A673 (cell line): ENCODE data around the gene ADAM12.

ENCODE experiments used
- EZH2 ChIP-seq: fragments of 200-600 bp; sonication (generic); IDR thresholded peaks from 2 replicates; pipeline ENCODE4 v1.6.1; 2017; ENCODE audit warnings: borderline replicate concordance, low read depth, mild to moderate bottlenecking, mixed read lengths, antibody characterized with exemption, low read length; ENCODE audit not compliant: poor library complexity, severe bottlenecking
- TF ChIP-seq, protein P1 (sequence below): fragments of 300-800, 200-600 bp; sonication (generic); conservative IDR thresholded peaks from 2 replicates; pipeline ENCODE4 v1.5.1; 2017; ENCODE audit warnings: low read depth, mild to moderate bottlenecking, antibody characterized with exemption, low read length, moderate library complexity, mixed read lengths

DNA sequence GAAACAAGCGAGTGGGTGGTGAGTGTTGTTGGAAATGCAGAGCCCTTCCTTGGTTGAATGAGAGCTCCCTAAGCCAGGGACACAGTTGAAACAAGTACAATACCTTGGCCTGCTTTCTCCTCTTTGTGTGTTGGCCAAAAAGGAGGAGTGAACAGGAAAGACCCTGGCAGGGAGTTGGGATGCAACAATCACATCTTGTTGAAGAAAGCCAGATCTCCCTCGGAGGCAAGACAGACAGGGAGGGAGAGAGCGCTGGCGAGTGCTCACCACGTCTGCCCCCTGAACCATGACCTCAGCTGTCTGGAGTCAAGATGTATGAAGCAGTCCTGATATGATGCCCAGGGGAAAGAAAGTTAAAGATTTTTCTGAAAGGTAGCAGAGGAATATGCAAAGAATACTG, 66.8 kb downstream of the ADAM12 start:
- TF ChIP-seq, protein P1, sequence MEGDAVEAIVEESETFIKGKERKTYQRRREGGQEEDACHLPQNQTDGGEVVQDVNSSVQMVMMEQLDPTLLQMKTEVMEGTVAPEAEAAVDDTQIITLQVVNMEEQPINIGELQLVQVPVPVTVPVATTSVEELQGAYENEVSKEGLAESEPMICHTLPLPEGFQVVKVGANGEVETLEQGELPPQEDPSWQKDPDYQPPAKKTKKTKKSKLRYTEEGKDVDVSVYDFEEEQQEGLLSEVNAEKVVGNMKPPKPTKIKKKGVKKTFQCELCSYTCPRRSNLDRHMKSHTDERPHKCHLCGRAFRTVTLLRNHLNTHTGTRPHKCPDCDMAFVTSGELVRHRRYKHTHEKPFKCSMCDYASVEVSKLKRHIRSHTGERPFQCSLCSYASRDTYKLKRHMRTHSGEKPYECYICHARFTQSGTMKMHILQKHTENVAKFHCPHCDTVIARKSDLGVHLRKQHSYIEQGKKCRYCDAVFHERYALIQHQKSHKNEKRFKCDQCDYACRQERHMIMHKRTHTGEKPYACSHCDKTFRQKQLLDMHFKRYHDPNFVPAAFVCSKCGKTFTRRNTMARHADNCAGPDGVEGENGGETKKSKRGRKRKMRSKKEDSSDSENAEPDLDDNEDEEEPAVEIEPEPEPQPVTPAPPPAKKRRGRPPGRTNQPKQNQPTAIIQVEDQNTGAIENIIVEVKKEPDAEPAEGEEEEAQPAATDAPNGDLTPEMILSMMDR, result no peak
- TF ChIP-seq EZH2, result no peak
